Activated CD8-positive, alpha-beta memory T cell treated with anti-CD3 and anti-CD28 coated beads, Interleukin-2, amount 50 U/mL, for 1 hour (primary cell): Measurements from ENCODE around the gene S100A9.
"Not testable (repeated sequence)": the region's sequence is repeated elsewhere in the genome, so short reads cannot be mapped to it uniquely, and the experiment has no call there.

Experiments used
- DNase-seq: peaks from one replicate; pipeline ENCODE4 v3.0.0-alpha.2; 2020; ENCODE audit errors: extremely low read depth

The S100A9 gene

GRCh38 chr1:153357853-153358690, at the start of gene S100A9:
TSS of gene S100A9 (plus strand) at chr1:153357854. CDS start at chr1:153358284, 430 bp downstream.
- no peak for DNase-seq

- no peak for DNase-seq
These were observed 49.1 kb upstream of the S100A9 start for GRCh38 chr1:153308540-153308939.

GRCh38 chr1:153309441-153309840, 48.2 kb upstream of the S100A9 start:
- no peak for DNase-seq

DNA sequence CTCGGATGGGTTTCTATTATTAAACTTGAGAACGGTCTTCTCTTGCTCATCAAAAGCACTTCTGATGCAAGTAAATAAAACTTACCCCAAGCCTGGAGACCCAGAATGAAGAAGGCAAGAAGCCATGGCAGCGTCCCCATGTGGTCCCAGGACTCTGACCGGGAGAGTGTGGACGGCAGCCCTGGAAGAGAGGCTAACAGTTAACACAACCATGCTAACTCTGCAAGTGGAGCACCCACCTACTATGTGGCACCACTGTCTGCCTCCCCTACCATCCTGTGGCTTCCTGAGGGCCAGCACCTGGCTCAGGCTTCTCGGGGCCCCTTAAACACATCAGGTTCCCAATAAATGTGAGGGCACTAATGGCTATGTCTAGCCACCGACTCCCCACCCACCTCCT, 47.1 kb upstream of the S100A9 start:
- no peak for DNase-seq

- no peak for DNase-seq
These were observed 45.0 kb upstream of the S100A9 start, which contains the start of gene PGLYRP3 for GRCh38 chr1:153312570-153313186. TSS of gene PGLYRP3 (minus strand) at chr1:153312952. CDS start at chr1:153310665, 2,287 bp downstream.

GRCh38 chr1:153313288-153313687, 44.4 kb upstream of the S100A9 start:
- DNase-seq = no peak

DNA sequence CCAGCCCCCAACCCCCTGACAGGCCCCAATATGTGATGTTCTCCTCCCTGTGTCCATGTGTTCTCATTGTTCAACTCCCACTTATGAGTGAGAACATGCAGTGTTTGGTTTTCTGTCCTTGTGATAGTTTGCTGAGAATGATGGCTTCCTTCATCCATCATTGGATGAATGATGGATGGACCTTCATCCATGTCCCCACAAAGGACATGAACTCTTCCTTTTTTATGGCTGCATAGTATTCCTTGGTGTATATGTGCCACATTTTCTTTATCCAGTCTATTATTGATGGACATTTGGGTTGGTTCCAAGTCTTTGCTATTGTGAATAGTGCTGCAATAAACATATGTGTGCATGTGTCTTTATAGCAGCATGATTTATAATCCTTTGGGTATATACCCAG, 43.3 kb upstream of the S100A9 start:
- DNase-seq = not testable (repeated sequence)

- not testable (repeated sequence) for DNase-seq
These were observed 41.6 kb upstream of the S100A9 start for GRCh38 chr1:153316013-153316412.

- DNase-seq = not testable (repeated sequence)
These were observed 39.5 kb upstream of the S100A9 start for GRCh38 chr1:153318145-153318544.

DNA sequence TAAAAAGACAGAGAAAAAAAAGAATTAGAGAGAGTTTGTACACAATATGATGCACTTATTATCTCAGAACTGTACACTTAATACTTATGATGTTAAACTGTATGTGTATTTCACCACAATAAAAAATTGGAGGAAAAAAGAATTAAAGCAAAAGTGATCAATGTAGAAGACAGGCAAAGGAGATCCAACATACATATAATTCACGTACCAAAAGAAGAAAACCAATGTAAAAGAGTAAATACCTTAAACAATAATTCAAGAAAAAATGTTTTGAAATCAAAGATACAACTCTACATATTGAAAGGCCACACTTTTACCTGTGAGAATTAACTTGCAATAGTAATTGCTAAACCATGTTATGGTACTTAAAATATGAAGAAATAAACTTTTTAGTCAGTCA, 35.1 kb upstream of the S100A9 start:
- no peak for DNase-seq

DNA sequence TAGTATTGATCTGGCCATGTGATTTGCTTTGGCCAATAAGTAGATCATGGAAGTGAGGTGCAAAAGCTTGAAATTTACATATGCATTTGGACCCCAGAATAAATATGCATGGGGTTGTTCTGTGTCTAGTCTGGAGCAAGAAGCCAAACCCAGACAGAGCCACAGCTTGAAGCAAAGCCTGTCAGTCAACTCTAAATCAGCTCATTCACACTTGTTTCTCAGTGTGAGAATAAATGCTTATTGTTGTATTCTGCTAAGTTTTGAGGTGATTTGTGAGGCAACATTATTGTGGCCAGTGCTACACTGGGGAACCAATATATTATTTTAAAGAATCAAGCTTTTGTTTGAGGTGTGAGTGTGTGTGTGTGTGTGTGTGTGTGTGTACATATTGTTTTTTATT, 32.7 kb upstream of the S100A9 start:
- DNase-seq = no peak

DNA sequence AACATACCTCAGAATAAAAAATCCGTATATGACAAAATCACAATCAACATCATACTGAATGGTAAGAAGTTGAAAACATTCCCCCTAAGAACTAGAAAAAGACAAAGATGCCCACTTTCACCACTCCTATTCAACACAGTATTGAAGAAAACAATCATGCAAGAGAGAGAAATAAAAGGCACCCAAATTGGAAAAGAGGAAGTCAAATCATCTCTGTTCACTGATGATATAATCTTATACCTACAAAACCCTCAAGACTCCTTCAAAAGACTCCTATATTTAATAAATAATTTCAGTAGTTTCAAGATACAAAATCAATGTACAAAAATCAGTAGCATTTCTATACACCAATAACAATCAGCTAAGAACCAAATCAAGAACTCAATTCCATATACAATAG, 23.8 kb upstream of the S100A9 start:
- DNase-seq = no peak

DNA sequence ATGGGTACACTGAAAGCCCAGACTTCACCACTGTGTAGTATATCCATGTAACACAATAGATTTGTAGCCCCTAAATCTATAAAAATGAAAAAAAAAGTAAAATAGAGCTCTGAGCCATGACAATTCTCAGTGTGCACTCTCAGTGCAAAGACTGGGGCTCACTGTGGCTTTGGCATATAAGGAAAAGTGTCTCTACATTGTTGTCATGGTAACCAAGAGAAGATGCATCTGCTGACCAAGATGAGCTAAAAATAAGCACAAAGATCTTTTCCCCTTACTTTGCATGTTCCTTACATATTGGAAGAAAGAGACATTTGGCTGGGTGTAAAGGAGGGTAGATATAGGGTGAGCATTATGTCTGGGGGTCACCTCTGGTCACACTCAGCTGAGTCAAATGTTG, 21.0 kb upstream of the S100A9 start:
- DNase-seq = no peak

- DNase-seq = no peak
These were observed 19.4 kb upstream of the S100A9 start for GRCh38 chr1:153337980-153338853.

- no peak for DNase-seq
These were observed 17.9 kb upstream of the S100A9 start for GRCh38 chr1:153339802-153340201.

- no peak for DNase-seq
These were observed 17.3 kb upstream of the S100A9 start for GRCh38 chr1:153340356-153340755.

- no peak for DNase-seq
These were observed 16.2 kb upstream of the S100A9 start for GRCh38 chr1:153341431-153341934.

DNA sequence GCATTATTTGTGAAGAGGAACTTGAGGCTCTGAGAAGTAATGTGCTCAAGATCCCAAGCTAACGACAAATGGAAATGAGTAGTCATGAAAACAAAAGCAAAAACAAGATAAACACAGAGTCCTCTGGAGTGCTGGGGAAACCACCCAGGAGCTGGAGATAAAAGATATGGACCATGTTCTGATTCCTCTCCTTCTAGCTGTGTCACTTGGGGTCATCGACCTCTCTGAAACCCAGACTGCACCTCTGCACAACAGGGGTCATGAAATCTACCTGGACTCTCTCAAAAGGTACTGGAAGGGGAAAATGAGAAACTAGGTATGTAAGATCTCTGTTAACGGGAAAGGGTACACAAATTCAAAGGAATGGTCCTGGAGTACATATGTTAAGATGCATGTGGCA, 15.5 kb upstream of the S100A9 start:
- DNase-seq = no peak

DNA sequence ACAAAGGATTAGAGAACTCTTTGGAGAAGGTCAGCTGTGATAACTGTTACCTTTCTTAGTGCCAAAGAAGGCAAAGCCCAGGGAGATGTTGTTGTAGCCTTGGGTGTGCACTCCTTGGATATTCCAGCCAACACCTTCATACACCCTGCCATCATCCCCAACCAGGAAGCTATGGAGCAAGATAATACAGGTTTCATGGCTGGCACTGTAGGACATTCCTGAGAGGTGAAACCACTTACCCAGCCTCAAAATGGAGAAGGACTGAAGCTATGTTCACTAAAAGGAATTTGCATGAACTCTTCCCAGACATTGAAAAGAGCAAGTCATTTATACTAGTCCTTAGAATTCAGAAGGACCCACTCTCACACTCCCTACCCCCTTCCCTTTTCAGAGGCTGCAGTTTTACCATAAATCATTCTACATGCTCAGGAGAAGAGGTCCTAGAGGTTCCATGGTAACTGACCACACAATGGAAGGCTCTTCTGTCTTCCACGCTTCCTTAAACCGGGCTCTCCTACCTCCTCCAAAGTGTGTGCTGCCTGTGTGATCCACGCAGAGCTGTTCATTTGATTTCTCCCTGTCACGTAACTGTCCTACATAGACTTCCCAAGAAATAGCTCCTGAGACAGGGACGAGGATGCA, 14.5 kb upstream of the S100A9 start:
- DNase-seq = no peak

DNA sequence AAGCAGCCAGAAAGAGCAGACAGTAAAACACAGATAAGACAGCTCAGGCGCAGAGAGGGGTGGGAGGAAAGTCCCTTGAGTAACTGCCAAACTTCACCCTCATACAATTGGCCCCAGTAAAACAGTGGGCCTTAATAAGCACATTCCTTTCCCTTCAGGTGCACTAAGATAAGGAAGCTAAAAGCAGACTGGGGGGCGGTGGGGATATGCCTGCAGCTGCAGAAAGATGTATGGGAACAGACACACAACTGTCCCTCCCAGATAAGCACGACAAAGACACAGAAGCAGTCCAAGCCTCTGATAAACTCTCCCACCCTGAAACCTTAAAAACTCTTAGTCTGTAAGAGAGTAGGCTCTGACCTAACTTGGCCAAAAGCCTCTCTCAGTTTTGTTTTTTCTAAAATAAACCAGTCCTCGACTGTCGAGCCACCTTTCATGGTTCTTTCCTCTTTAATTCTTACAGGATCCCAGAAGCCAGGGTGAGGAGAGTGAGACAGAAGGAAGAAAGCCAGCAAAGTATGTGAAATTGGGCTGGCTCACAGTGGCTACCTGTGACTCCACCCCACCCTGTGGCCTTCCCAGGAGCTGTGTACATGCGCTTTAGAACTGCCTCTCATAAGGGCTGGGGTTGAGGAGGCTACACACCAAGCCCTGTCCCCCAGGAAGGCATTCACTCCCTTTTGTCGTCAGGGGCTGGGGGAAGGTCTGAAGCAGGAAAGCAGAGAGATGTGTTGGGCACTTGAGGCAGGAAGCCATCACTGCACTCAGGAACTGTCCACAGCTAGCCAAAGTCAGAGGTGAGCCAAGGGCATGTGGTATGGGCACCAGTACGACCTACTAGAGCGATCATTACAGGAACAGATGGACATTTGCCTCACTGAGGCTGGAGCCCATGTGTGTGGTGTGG, 13.6 kb upstream of the S100A9 start:
- DNase-seq = no peak

DNA sequence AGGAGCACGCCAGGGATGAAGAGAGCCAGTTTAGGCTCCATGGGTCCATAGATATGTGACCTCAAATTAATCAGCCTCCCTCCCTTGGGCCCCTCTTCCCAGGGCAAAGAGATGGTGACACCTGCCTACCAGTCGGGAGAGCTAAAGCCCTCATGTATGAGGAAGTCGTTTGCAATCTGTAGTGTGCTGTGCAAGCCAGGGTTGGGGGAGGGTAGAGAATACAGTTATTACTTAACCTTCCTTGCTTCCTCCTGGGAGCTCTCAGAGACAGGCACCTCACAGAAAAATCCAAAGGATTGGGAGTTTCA, 13.0 kb upstream of the S100A9 start:
- DNase-seq = no peak
